Left lung (tissue), 10 donors: ENCODE data around the gene CPNE7. TPM values are rescaled to one million over a fixed set of nuclear protein-coding genes. Genes with fewer than 3 reads are reported as not detected.

Experiments used
- ATAC-seq: fragments of 200-7000 bp; cut with Tn5 transposase; one replicate; pipeline ENCODE4 v1.9.1; 2020; ENCODE audit warnings: moderate library complexity
- DNase-seq, 4 donors: peaks; one replicate each; pipeline ENCODE4 v3.0.0-alpha.2; 2013 to 2020
- H3K27ac ChIP-seq, 2 donors: fragments of 200-600 bp; sonication (generic) in 1 of 2; one replicate each; pipeline versions ENCODE4 v1.5.0 to v1.8.0; 2020 to 2021
- H3K27me3 ChIP-seq, 2 donors: fragments of 200-600 bp; sonication (generic) in 1 of 2; one replicate each; pipeline versions ENCODE4 v1.5.0 to v1.8.0; 2020 to 2021
- H3K36me3 ChIP-seq, 2 donors: fragments of 200-600 bp; sonication (generic) in 1 of 2; one replicate each; pipeline versions ENCODE4 v1.5.0 to v1.8.0; 2020 to 2021
- H3K4me1 ChIP-seq, 2 donors: fragments of 200-600 bp; one replicate each; pipeline ENCODE4 v1.8.0; 2021
- H3K4me3 ChIP-seq, 2 donors: fragments of 200-600 bp; sonication (generic) in 1 of 2; one replicate each; pipeline versions ENCODE4 v1.5.0 to v1.8.0; 2020 to 2021; ENCODE audit warnings: mild to moderate bottlenecking in 1 of 2
- H3K9me3 ChIP-seq, 2 donors: fragments of 200-600 bp; sonication (generic) in 1 of 2; one replicate each; pipeline versions ENCODE4 v1.5.0 to v1.8.0; 2020 to 2021
- CTCF ChIP-seq, 2 donors: fragments of 200-600 bp; sonication (generic) in 1 of 2; IDR thresholded peaks; one replicate each; pipeline versions ENCODE4 v1.5.0 to v1.8.0; 2021; ENCODE audit warnings: antibody characterized with exemption in 2 of 2
- intact Hi-C, 2 donors: fragments of 100-400 bp; cut with DNase I; formaldehyde crosslinking; loops; one replicate each; pipeline versions ENCODE4 v1.11.2 to v1.14.2; 2022
- polyA plus RNA-seq, 6 donors: library from polyadenylated mRNA; unstranded; fragments of 120-200 nt; gene quantifications; one replicate each; pipeline ENCODE4 v1.2.1, GENCODE V29; 2013; ENCODE audit not compliant: insufficient read length in 6 of 6
- total RNA-seq, 2 donors: library from RNA; stranded (reverse); fragmentation: NEBNext Ultra II Directional; extraction: Animal tissue kit (Norgen Biotek cat#: 25700); gene quantifications; one replicate each; pipeline ENCODE4 v1.2.1, GENCODE V29; 2021
- donor health status: DM: no; HTN: yes; CAD: no.
- donor health status: DM: no; HTN: no; CAD: no.

The CPNE7 gene
- total and polyA plus RNA-seq, 8 donors = 0.26 to 1.3 (median 0.36) TPM; not detected in 1

GRCh38 chr16:89612415-89613166, 37.0 kb downstream of the CPNE7 start:
- Histone ChIP-seq H3K27me3 (peaks cover 0 to 11% of the 10 kb centered on the region in 2 donors), H3K9me3 (no peaks in the 10 kb centered on the region), H3K4me1 (no peaks in the 10 kb centered on the region), H3K27ac (no peak overlapping the region), H3K36me3 (no peaks in the 10 kb centered on the region), H3K4me3 (no peak overlapping the region)
- DNase-seq (no peak), ATAC-seq (no peak)
- no peak for TF ChIP-seq CTCF (IDR thresholded peaks at IDR 0.05)
- intact Hi-C loops = no loop called here

- Histone ChIP-seq H3K27me3 (peaks cover 0 to 11% of the 10 kb centered on the region in 2 donors), H3K9me3 (no peaks in the 10 kb centered on the region), H3K4me1 (no peaks in the 10 kb centered on the region), H3K4me3 (no peak within 1 kb of the TSS), H3K27ac (no peak within 1 kb of the TSS), H3K36me3 (no peaks in the 10 kb centered on the region)
- DNase-seq = no peak
- no peak for ATAC-seq
- intact Hi-C loops = no loop called here
- no peak for TF ChIP-seq CTCF (IDR thresholded peaks at IDR 0.05)
Observed at GRCh38 chr16:89613231-89613953, 37.8 kb downstream of the CPNE7 start, which contains the start of gene DPEP1. Gene DPEP1 (plus strand): TSS chr16:89613642. CDS start chr16:89630411, 16,769 bp downstream.

GRCh38 chr16:89613954-89614459, 38.4 kb downstream of the CPNE7 start:
- Histone ChIP-seq H3K27me3 (peaks cover 0 to 11% of the 10 kb centered on the region in 2 donors), H3K4me3 (no peak overlapping the region), H3K9me3 (no peaks in the 10 kb centered on the region), H3K4me1 (no peaks in the 10 kb centered on the region), H3K36me3 (no peaks in the 10 kb centered on the region), H3K27ac (no peak overlapping the region)
- no peak for ATAC-seq
- TF ChIP-seq CTCF (IDR thresholded peaks at IDR 0.05) = no peak
- no peak for DNase-seq
- intact Hi-C loops = no loop called here

- Histone ChIP-seq H3K9me3 (no peaks in the 10 kb centered on the region), H3K27me3 (peaks cover 0 to 11% of the 10 kb centered on the region in 2 donors), H3K36me3 (no peaks in the 10 kb centered on the region), H3K4me3 (no peak overlapping the region), H3K4me1 (no peaks in the 10 kb centered on the region), H3K27ac (no peak overlapping the region)
- ATAC-seq (no peak), DNase-seq (no peak)
- intact Hi-C loops = no loop called here
- TF ChIP-seq CTCF (IDR thresholded peaks at IDR 0.05) = no peak
Observed at GRCh38 chr16:89615176-89615575, 39.6 kb downstream of the CPNE7 start.

GRCh38 chr16:89615596-89616090, 40.1 kb downstream of the CPNE7 start:
- DNase-seq (no peak), ATAC-seq (peak; percentile 55)
- H3K4me1 ChIP-seq = no peaks in the 10 kb centered on the region
- intact Hi-C loops = no loop called here
- H3K9me3 ChIP-seq = no peaks in the 10 kb centered on the region
- H3K27ac ChIP-seq = no peak overlapping the region
- TF ChIP-seq CTCF (IDR thresholded peaks at IDR 0.05) = peak; percentile 62 to 76
- H3K27me3 ChIP-seq = peaks cover 0 to 11% of the 10 kb centered on the region in 2 donors
- no peak overlapping the region for H3K4me3 ChIP-seq
- no peaks in the 10 kb centered on the region for H3K36me3 ChIP-seq
